DOHH2 (cell line): ENCODE measurements around the gene ICA1L.

Experiments used
- CTCF ChIP-seq: fragments of 200-600 bp; sonication (generic); IDR thresholded peaks from one replicate; pipeline ENCODE4 v1.5.1; 2014; ENCODE audit warnings: antibody characterized with exemption, mild to moderate bottlenecking, low read depth, low read length; ENCODE audit not compliant: poor library complexity, severe bottlenecking
- EZH2phosphoT487 ChIP-seq: fragments of 200-600 bp; sonication (generic); IDR thresholded peaks from 2 replicates; pipeline ENCODE4 v1.6.1; 2017; ENCODE audit warnings: borderline replicate concordance, mild to moderate bottlenecking, antibody characterized with exemption, low read length, moderate library complexity, mixed read lengths

DNA sequence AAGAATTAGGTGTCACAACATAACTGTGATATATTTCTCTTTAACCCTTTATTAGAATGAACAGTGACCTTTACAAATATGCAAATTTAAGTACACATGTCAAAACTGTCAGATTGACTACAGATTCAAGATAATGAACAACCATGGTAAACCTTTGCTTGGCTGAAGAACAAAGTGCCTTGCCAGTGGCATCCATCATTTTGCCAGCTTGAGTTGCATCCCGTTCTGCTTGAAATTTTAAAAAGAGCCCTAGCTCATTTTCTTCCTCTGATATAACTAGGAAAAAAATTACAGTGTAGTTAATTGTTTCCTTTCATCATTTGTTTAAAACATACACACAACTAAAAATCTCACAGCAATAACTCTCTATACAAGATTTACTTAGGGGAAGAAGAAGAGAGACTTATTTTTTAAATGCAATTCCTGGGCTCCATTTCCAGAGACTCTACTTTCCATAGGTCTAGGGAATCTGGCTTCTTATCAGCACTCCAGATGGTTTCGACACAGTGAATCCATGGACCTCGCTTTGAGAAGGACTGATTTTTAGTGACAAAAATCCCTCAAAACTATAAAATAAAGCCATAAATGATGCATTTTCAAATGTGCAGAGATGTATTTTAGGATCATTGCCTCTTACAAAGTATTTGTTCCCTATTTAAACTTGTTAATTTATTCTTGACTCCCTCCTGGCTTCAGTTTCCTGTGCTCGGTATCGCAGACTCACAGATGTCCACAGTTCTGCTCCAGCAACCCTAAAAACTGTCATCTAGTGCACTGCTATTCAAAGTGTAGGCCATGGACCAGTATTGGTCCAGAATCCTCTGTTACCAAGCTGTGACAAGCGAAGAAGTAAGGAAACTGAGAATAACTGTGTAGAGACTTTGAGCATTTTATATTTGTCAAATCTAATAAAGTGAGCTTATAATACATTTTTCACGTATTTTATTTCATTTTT lies 50.1 kb downstream of the ICA1L start:
- TF ChIP-seq CTCF (no peak), EZH2phosphoT487 (no peak)
